Measurements from ENCODE around the gene HNRNPA0. TPM values are rescaled to one million over a fixed set of nuclear protein-coding genes. Genes with fewer than 3 reads are reported as not detected.

Gene HNRNPA0
- total and polyA plus RNA-seq, 2 donors (not counting 1 experiment from before 2014, with no cell fraction given): 31.5 to 34.2 TPM

GRCh38 chr5:137758121-137758520 is 4.0 kb upstream of the HNRNPA0 start:
- no peak overlapping the region for H3K27ac Mint-ChIP-seq
- ChIA-PET POLR2A (no interaction called here), CTCF (interaction anchor here (1.1 to 3.0 kb wide), 3 partner anchors 14 to 21 kb away, joined by 3 to 12 read pairs (median 6); no protein-coding TSS in a partner anchor)
- peaks cover 4 to 7% of the 10 kb centered on the region in 2 donors for H3K4me1 ChIP-seq (ENCODE audit: control insufficient read depth in 2 of 2, insufficient read depth in 2 of 2, low read length in 2 of 2)
- no peaks in the 10 kb centered on the region for H3K9me3 ChIP-seq (ENCODE audit: control extremely low read depth in 1 of 3, control insufficient read depth in 2 of 3, insufficient read depth in 1 of 3, low read length in 2 of 3)
- H3K79me2 ChIP-seq (ENCODE audit: control insufficient read depth, insufficient read depth, low read length): peaks cover 10% of the 10 kb centered on the region
- no peak overlapping the region for H2AFZ ChIP-seq (ENCODE audit: insufficient read depth, low read depth, low read length, poor library complexity, severe bottlenecking)
- no peaks in the 10 kb centered on the region for H3K27me3 Mint-ChIP-seq
- WGBS (ENCODE audit: insufficient coverage): 96% methylated on average over 4 of the region's 4 CpGs
- peaks cover 9% of the 10 kb centered on the region for H4K20me1 ChIP-seq (ENCODE audit: control insufficient read depth, insufficient read depth, low read length, poor library complexity, severe bottlenecking)
- H3K36me3 ChIP-seq (replicated peaks in 1 of 2; ENCODE audit: control extremely low read depth in 1 of 2, control insufficient read depth in 1 of 2, extremely low read depth in 1 of 2, insufficient read depth in 2 of 2, low read length in 1 of 2): no peaks in the 10 kb centered on the region
- no peak for TF ChIP-seq EZH2 (IDR thresholded peaks at IDR 0.05; ENCODE audit: borderline replicate concordance, insufficient read depth, low read depth, low read length, poor library complexity, severe bottlenecking)
- TF ChIP-seq CTCF (IDR thresholded peaks at IDR 0.05): no peak
- no peak for ATAC-seq (ENCODE audit: low read depth)
- intact Hi-C loops (cut with micrococcal nuclease): loop anchor here (10.0 kb wide), 2 partner anchors 817 to 1437 kb away; partner anchors contain the start of genes HSPA9 and SIL1
- no peak overlapping the region for H3K4me3 Mint-ChIP-seq
- no peak overlapping the region for H3K4me2 ChIP-seq (replicated peaks; ENCODE audit: low read depth, low read length, poor library complexity, severe bottlenecking)
- no peak overlapping the region for H3K4me3 ChIP-seq (ENCODE audit: control extremely low read depth in 1 of 5, extremely low read depth in 1 of 5, insufficient read depth in 1 of 5, low read depth in 2 of 5, low read length in 4 of 5)
- H3K9ac ChIP-seq (ENCODE audit: low read length): no peak overlapping the region
- DNase-seq: no peak
- H3K9me3 Mint-ChIP-seq (ENCODE audit: insufficient read depth): no peaks in the 10 kb centered on the region
- no peak overlapping the region for H3K27ac ChIP-seq (ENCODE audit: low read length in 2 of 2)
- peaks cover 6% of the 10 kb centered on the region for H3K4me1 Mint-ChIP-seq
- no peaks in the 10 kb centered on the region for H3K27me3 ChIP-seq (replicated peaks in 1 of 4; ENCODE audit: control extremely low read depth in 1 of 4, control insufficient read depth in 3 of 4, insufficient read depth in 4 of 4, low read length in 3 of 4)

- Histone ChIP-seq H3K27ac (ENCODE audit: low read length in 2 of 2) (no peak overlapping the region), H3K27me3 (replicated peaks in 1 of 4; ENCODE audit: control extremely low read depth in 1 of 4, control insufficient read depth in 3 of 4, insufficient read depth in 4 of 4, low read length in 3 of 4) (no peaks in the 10 kb centered on the region), H3K36me3 (replicated peaks in 1 of 2; ENCODE audit: control extremely low read depth in 1 of 2, control insufficient read depth in 1 of 2, extremely low read depth in 1 of 2, insufficient read depth in 2 of 2, low read length in 1 of 2) (no peaks in the 10 kb centered on the region), H3K9ac (ENCODE audit: low read length) (no peak overlapping the region), H3K9me3 (ENCODE audit: control extremely low read depth in 1 of 3, control insufficient read depth in 2 of 3, insufficient read depth in 1 of 3, low read length in 2 of 3) (no peaks in the 10 kb centered on the region), H3K4me2 (replicated peaks; ENCODE audit: low read depth, low read length, poor library complexity, severe bottlenecking) (no peak overlapping the region), H4K20me1 (ENCODE audit: control insufficient read depth, insufficient read depth, low read length, poor library complexity, severe bottlenecking) (peaks cover 14% of the 10 kb centered on the region), H3K4me1 (ENCODE audit: control insufficient read depth in 2 of 2, insufficient read depth in 2 of 2, low read length in 2 of 2) (peaks cover 4 to 11% of the 10 kb centered on the region in 2 donors), H3K79me2 (ENCODE audit: control insufficient read depth, insufficient read depth, low read length) (peaks cover 14% of the 10 kb centered on the region), H3K4me3 (ENCODE audit: control extremely low read depth in 1 of 5, extremely low read depth in 1 of 5, insufficient read depth in 1 of 5, low read depth in 2 of 5, low read length in 4 of 5) (no peak overlapping the region), H2AFZ (ENCODE audit: insufficient read depth, low read depth, low read length, poor library complexity, severe bottlenecking) (no peak overlapping the region)
- peaks cover 8% of the 10 kb centered on the region for H3K4me1 Mint-ChIP-seq
- no peak overlapping the region for H3K27ac Mint-ChIP-seq
- no peaks in the 10 kb centered on the region for H3K27me3 Mint-ChIP-seq
- CTCF ChIA-PET: interaction anchor here (1.1 to 3.0 kb wide), 3 partner anchors 14 to 21 kb away, joined by 3 to 12 read pairs (median 6); no protein-coding TSS in a partner anchor
- H3K4me3 Mint-ChIP-seq: no peak overlapping the region
- ATAC-seq (ENCODE audit: low read depth) (no peak), DNase-seq (no peak)
- POLR2A ChIA-PET: no interaction called here
- TF ChIP-seq CTCF (IDR thresholded peaks at IDR 0.05): no peak
- TF ChIP-seq EZH2 (IDR thresholded peaks at IDR 0.05; ENCODE audit: borderline replicate concordance, insufficient read depth, low read depth, low read length, poor library complexity, severe bottlenecking): no peak
- 100% methylated on average over 2 of the region's 5 CpGs for WGBS (ENCODE audit: insufficient coverage)
- H3K9me3 Mint-ChIP-seq (ENCODE audit: insufficient read depth): no peaks in the 10 kb centered on the region
- intact Hi-C loops (cut with micrococcal nuclease): loop anchor here (10.0 kb wide), 2 partner anchors 817 to 1437 kb away; partner anchors contain the start of genes HSPA9 and SIL1
These were observed 3.5 kb upstream of the HNRNPA0 start for GRCh38 chr5:137757634-137758033.

All from B cell (primary cell).